ENCODE results near the gene SPRR1A.
"Not testable (repeated sequence)": the region's sequence is repeated elsewhere in the genome, so short reads cannot be mapped to it uniquely, and the experiment has no call there.

SPRR1A gene

DNA sequence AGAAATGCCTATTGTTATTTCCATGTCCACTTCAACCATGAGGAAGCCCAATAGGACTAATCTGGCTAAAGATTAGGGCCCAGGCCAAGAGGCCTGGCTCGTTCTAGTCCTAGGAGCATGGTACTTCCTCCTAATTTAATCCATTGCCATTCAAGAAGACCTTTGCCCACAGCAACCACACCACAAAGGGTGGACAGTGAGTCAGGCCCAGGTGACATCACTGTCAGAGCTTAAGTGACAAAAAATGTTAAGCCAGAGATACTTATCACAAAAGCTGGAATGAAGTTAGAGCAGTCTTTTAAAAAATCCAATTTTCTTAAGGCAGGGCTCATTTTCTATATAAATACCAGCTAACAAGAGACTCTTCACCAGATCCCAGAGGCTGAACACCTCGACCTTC lies 17.5 kb downstream of the SPRR1A start, which contains the start of gene SPRR3:
Gene SPRR3 (plus strand): TSS at position 368 of the 400 bp plus-strand sequence. CDS start 1,272 bp downstream, outside the sequence.
- DNase-seq (ENCODE audit: extremely low read depth, insufficient read length), result no peak
- no peak within 1 kb of the TSS for H3K4me3 ChIP-seq (replicated peaks; ENCODE audit: low read depth, low read length)
- H3K36me3 ChIP-seq (ENCODE audit: control insufficient read depth, insufficient read depth, low read length), result no peaks in the 10 kb centered on the region
- TF ChIP-seq, protein P1, sequence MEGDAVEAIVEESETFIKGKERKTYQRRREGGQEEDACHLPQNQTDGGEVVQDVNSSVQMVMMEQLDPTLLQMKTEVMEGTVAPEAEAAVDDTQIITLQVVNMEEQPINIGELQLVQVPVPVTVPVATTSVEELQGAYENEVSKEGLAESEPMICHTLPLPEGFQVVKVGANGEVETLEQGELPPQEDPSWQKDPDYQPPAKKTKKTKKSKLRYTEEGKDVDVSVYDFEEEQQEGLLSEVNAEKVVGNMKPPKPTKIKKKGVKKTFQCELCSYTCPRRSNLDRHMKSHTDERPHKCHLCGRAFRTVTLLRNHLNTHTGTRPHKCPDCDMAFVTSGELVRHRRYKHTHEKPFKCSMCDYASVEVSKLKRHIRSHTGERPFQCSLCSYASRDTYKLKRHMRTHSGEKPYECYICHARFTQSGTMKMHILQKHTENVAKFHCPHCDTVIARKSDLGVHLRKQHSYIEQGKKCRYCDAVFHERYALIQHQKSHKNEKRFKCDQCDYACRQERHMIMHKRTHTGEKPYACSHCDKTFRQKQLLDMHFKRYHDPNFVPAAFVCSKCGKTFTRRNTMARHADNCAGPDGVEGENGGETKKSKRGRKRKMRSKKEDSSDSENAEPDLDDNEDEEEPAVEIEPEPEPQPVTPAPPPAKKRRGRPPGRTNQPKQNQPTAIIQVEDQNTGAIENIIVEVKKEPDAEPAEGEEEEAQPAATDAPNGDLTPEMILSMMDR (IDR thresholded peaks at IDR 0.05; ENCODE audit: insufficient read depth, low read length, poor library complexity, severe bottlenecking), result no peak
- peaks cover 2% of the 10 kb centered on the region; the same call in 1 of the 2 replicates for H3K27me3 ChIP-seq (replicated peaks; ENCODE audit: control insufficient read depth, insufficient read depth, low read length)

DNA sequence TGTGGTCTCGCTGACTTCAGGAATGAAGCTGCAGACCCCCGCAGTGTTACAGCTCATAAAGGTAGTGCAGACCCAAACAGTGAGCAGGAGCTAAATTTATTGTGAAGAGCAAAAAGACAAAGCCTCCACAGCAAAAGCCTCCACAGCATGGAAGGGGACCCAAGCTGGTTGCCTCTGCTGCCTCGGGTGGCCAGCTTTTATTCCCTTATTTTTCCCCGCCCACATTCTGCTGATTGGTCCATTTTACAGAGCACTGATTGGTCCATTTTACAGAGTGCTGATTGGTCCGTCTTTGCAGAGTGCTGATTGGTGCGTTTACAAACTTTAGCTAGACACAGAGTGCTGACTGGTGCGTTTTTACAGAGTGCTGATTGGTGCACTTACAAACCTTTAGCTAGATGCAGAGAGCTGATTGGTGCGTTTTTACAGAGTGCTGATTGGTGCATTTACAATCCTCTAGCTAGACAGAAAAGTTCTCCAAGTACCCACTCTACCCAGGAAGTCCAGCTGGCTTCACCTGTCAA lies 27.4 kb downstream of the SPRR1A start:
- not testable (repeated sequence) for DNase-seq (ENCODE audit: extremely low read depth, insufficient read length); H3K27me3 ChIP-seq (replicated peaks; ENCODE audit: control insufficient read depth, insufficient read depth, low read length); H3K36me3 ChIP-seq (ENCODE audit: control insufficient read depth, insufficient read depth, low read length); H3K4me3 ChIP-seq (replicated peaks; ENCODE audit: low read depth, low read length)

DNA sequence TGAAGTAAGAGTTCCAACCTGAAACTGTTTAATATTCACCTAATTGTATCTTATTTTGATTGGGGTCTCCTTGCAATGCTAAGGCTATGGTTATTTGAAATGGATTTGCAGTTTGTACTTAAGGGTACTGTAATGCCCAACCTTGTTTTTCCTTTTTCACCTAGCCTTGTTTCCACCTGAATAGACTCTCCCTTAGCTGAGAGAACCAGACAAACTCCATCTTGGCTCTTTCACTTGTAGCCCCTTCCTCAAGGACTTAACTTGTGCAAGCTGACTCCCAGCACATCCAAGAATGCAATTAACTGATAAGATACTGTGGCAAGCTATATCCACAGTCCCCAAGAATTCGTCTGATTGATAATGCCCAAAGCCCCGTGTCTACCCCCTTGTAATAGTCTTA lies 37.9 kb downstream of the SPRR1A start:
- H3K27me3 ChIP-seq (replicated peaks; ENCODE audit: control insufficient read depth, insufficient read depth, low read length); H3K4me3 ChIP-seq (replicated peaks; ENCODE audit: low read depth, low read length); H3K36me3 ChIP-seq (ENCODE audit: control insufficient read depth, insufficient read depth, low read length); DNase-seq (ENCODE audit: extremely low read depth, insufficient read length): not testable (repeated sequence)

DNA sequence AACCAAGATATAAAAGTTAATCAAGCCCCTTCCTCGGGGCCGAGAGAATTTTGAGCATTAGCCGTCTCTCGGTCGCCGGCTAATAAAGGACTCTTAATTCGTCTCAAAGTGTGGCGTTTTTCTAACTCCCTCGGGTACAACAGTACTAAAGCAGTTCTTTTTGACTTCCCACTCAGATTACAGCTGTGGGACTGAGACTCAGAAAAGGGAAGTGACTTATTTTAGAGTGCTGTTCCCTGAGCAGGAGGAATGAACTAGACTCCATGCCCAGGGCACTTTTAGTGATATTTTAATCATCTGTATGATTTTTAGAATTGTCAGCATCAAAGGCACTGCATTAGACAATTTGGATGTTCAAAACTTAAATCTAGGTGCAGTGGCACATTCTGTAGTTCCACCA lies 38.5 kb downstream of the SPRR1A start:
- not testable (repeated sequence) for DNase-seq (ENCODE audit: extremely low read depth, insufficient read length); H3K27me3 ChIP-seq (replicated peaks; ENCODE audit: control insufficient read depth, insufficient read depth, low read length); H3K4me3 ChIP-seq (replicated peaks; ENCODE audit: low read depth, low read length); H3K36me3 ChIP-seq (ENCODE audit: control insufficient read depth, insufficient read depth, low read length)

DNA sequence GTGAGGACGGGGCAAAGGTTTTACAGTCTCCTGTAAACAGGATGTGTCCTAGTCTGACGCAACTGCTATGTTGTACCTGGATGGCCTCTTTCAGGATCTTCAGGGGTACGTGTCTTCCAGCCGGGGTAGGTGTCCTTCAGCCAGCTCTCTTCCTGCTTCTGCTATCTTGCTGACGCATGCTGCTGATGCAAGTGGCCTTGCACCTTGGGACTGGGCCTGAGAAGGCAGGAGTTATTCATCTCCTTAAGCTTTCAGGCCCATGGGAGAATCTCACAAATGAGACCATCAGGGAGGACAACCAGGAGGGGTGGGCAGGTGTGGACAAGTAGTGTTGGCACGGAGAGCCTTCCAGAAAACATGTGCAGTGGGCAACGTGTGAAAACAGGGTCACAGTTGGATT lies 39.2 kb downstream of the SPRR1A start:
- DNase-seq (ENCODE audit: extremely low read depth, insufficient read length), result no peak
- TF ChIP-seq, protein P1 (IDR thresholded peaks at IDR 0.05; ENCODE audit: insufficient read depth, low read length, poor library complexity, severe bottlenecking), result no peak
- H3K4me3 ChIP-seq (replicated peaks; ENCODE audit: low read depth, low read length), result no peak overlapping the region
- no peaks in the 10 kb centered on the region; the same call in 1 of the 2 replicates for H3K27me3 ChIP-seq (replicated peaks; ENCODE audit: control insufficient read depth, insufficient read depth, low read length)
- no peaks in the 10 kb centered on the region for H3K36me3 ChIP-seq (ENCODE audit: control insufficient read depth, insufficient read depth, low read length)

DNA sequence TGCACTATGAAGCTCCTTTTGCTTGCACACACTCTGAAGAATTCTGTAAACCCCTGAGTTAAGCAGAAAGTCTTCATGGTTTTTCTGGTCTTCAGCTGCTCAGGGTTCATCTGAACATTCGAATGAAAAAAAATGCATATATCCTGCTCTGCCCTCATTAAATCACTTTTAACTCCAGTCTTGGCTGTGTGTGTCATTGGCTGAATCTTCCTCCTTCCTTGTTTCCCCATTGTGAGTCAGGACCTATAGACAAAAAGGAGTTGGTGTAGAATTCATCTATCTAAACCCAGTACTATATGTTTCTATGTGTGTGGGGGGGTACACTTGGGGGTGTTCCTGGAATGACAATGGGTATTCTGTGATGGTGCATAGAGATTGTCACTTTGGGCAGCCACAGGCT lies 40.5 kb downstream of the SPRR1A start:
- TF ChIP-seq, protein P1 (IDR thresholded peaks at IDR 0.05; ENCODE audit: insufficient read depth, low read length, poor library complexity, severe bottlenecking), result no peak
- no peak overlapping the region for H3K4me3 ChIP-seq (replicated peaks; ENCODE audit: low read depth, low read length)
- H3K36me3 ChIP-seq (ENCODE audit: control insufficient read depth, insufficient read depth, low read length), result no peaks in the 10 kb centered on the region
- no peak for DNase-seq (ENCODE audit: extremely low read depth, insufficient read length)
- H3K27me3 ChIP-seq (replicated peaks; ENCODE audit: control insufficient read depth, insufficient read depth, low read length), result no peaks in the 10 kb centered on the region

DNA sequence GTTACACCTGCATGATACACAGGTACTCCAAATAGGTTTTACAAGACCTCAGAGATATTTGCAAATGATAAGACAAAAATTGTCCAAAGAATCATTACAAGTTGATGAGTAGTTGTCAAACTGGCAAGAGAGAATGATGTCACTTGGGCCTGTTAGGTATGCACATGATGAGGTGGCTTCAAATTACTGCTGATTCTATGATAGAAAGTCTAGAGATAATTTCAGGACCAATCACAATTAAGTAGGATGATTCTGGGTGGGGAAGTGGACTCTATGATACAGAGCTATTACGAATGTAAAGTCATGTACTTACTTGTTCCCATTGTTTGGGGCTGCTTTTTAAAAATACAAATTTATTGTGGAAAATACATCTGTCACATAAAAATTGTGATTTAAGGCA lies 41.9 kb downstream of the SPRR1A start:
- TF ChIP-seq, protein P1 (IDR thresholded peaks at IDR 0.05; ENCODE audit: insufficient read depth, low read length, poor library complexity, severe bottlenecking), result no peak
- H3K27me3 ChIP-seq (replicated peaks; ENCODE audit: control insufficient read depth, insufficient read depth, low read length), result no peaks in the 10 kb centered on the region
- no peak overlapping the region for H3K4me3 ChIP-seq (replicated peaks; ENCODE audit: low read depth, low read length)
- no peak for DNase-seq (ENCODE audit: extremely low read depth, insufficient read length)
- H3K36me3 ChIP-seq (ENCODE audit: control insufficient read depth, insufficient read depth, low read length), result no peaks in the 10 kb centered on the region
